H9 (cell line): ENCODE data around the gene ACKR3. TPM values are rescaled to one million over a fixed set of nuclear protein-coding genes. Genes with fewer than 3 reads are reported as not detected.

Experiments
- DNase-seq: peaks from one replicate; pipeline ENCODE4 v3.0.0-alpha.2; 2017
- H2AFZ ChIP-seq: one replicate; pipeline ENCODE4 v1.6.1; 2013; ENCODE audit warnings: mild to moderate bottlenecking, low read length, control low read depth, moderate library complexity
- H2AK5ac ChIP-seq: 2 replicates; pipeline ENCODE4 v1.6.1; 2013; ENCODE audit warnings: low read length, control low read depth, mixed read lengths; ENCODE audit not compliant: insufficient read length
- H2BK120ac ChIP-seq: one replicate; pipeline ENCODE4 v1.6.1; 2013; ENCODE audit warnings: low read depth, mild to moderate bottlenecking, low read length, control low read depth, inconsistent platforms; ENCODE audit not compliant: poor library complexity, severe bottlenecking
- H2BK12ac ChIP-seq: 2 replicates; pipeline ENCODE4 v1.6.1; 2013; ENCODE audit warnings: low read length, control low read depth, mixed read lengths, low read depth; ENCODE audit not compliant: insufficient read length
- H2BK15ac ChIP-seq: 2 replicates; pipeline ENCODE4 v1.6.1; 2013; ENCODE audit warnings: low read depth, low read length, control low read depth
- H2BK20ac ChIP-seq: one replicate; pipeline ENCODE4 v1.6.1; 2013; ENCODE audit warnings: low read depth, mild to moderate bottlenecking, low read length, control low read depth, inconsistent platforms; ENCODE audit not compliant: poor library complexity, severe bottlenecking
- H2BK5ac ChIP-seq: 2 replicates; pipeline ENCODE4 v1.6.1; 2013; ENCODE audit warnings: low read length, control low read depth, mixed read lengths; ENCODE audit not compliant: insufficient read length
- H3K14ac ChIP-seq: 2 replicates; pipeline ENCODE4 v1.6.1; 2013; ENCODE audit warnings: low read length, control low read depth; ENCODE audit not compliant: insufficient read depth
- H3K18ac ChIP-seq: 2 replicates; pipeline ENCODE4 v1.6.1; 2013; ENCODE audit warnings: low read depth, mild to moderate bottlenecking, mixed read lengths, low read length, control low read depth; ENCODE audit not compliant: insufficient read length
- H3K23ac ChIP-seq: 2 replicates; pipeline ENCODE4 v1.6.1; 2013; ENCODE audit warnings: low read length, control low read depth, mixed read lengths, low read depth; ENCODE audit not compliant: insufficient read length
- H3K23me2 ChIP-seq: 2 replicates; pipeline ENCODE4 v1.6.1; 2013; ENCODE audit warnings: low read depth, mild to moderate bottlenecking, mixed read lengths, low read length, control low read depth; ENCODE audit not compliant: insufficient read length, poor library complexity, severe bottlenecking
- H3K27ac ChIP-seq: 2 replicates; pipeline ENCODE4 v1.5.1; 2013; ENCODE audit warnings: low read length, control low read depth, mixed read lengths, low read depth; ENCODE audit not compliant: insufficient read length
- H3K27me3 ChIP-seq: 2 replicates; pipeline ENCODE4 v1.6.1; 2013; ENCODE audit warnings: low read length, control low read depth, inconsistent platforms; ENCODE audit not compliant: insufficient read depth
- H3K4ac ChIP-seq: 2 replicates; pipeline ENCODE4 v1.6.1; 2013; ENCODE audit warnings: low read depth, mild to moderate bottlenecking, control low read depth, inconsistent platforms, low read length, moderate library complexity
- H3K4me1 ChIP-seq: 2 replicates; pipeline ENCODE4 v1.6.1; 2013; ENCODE audit warnings: low read length, control low read depth, inconsistent platforms; ENCODE audit not compliant: insufficient read depth
- H3K4me2 ChIP-seq: 2 replicates; pipeline ENCODE4 v1.6.1; 2013; ENCODE audit warnings: low read length, control low read depth, mixed read lengths; ENCODE audit not compliant: insufficient read length, insufficient read depth
- H3K56ac ChIP-seq: 2 replicates; pipeline ENCODE4 v1.6.1; 2013; ENCODE audit warnings: low read depth, mild to moderate bottlenecking, mixed read lengths, low read length, control low read depth; ENCODE audit not compliant: insufficient read length
- H3K79me1 ChIP-seq: 2 replicates; pipeline ENCODE4 v1.6.1; 2013; ENCODE audit warnings: low read depth, mild to moderate bottlenecking, moderate library complexity, low read length, control low read depth, inconsistent platforms; ENCODE audit not compliant: insufficient read depth, poor library complexity, severe bottlenecking
- H3K79me2 ChIP-seq: 2 replicates; pipeline ENCODE4 v1.6.1; 2013; ENCODE audit warnings: low read length, control low read depth, inconsistent platforms; ENCODE audit not compliant: insufficient read depth
- H3K9ac ChIP-seq: 2 replicates; pipeline ENCODE4 v1.6.1; 2013; ENCODE audit warnings: low read length, control low read depth, mixed read lengths; ENCODE audit not compliant: insufficient read length; ENCODE audit errors: extremely low read depth
- H3K9me3 ChIP-seq: one replicate; pipeline ENCODE4 v1.6.1; 2013; ENCODE audit warnings: low read depth, low read length, inconsistent platforms; ENCODE audit not compliant: control insufficient read depth
- H3T11ph ChIP-seq: one replicate; pipeline ENCODE4 v1.6.1; 2013; ENCODE audit warnings: mild to moderate bottlenecking, low read length, control low read depth, inconsistent platforms
- H4K20me1 ChIP-seq: one replicate; pipeline ENCODE4 v1.6.1; 2013; ENCODE audit not compliant: control insufficient read depth, insufficient read length, insufficient read depth
- H4K5ac ChIP-seq: 2 replicates; pipeline ENCODE4 v1.6.1; 2013; ENCODE audit warnings: low read depth, mild to moderate bottlenecking, mixed read lengths, low read length, control low read depth; ENCODE audit not compliant: insufficient read length
- H4K8ac ChIP-seq: replicated peaks from 2 replicates; pipeline ENCODE4 v1.6.1; 2013; ENCODE audit warnings: low read length, control low read depth, mixed read lengths, low read depth; ENCODE audit not compliant: insufficient read length
- H4K91ac ChIP-seq: 2 replicates; pipeline ENCODE4 v1.6.1; 2013; ENCODE audit warnings: low read depth, mild to moderate bottlenecking, moderate library complexity, mixed read lengths, low read length, control low read depth; ENCODE audit not compliant: insufficient read length
- H3K27ac Mint-ChIP-seq, 3 experiments: 2 replicates in 2 of 3; 3 replicates in 1 of 3; pipeline ENCODE4 v1.8.0; 2020 to 2021; ENCODE audit warnings: mixed read lengths in 3 of 3, mild to moderate bottlenecking in 1 of 3, moderate library complexity in 1 of 3
- H3K27me3 Mint-ChIP-seq: 2 replicates; pipeline ENCODE4 v1.8.0; 2021; ENCODE audit warnings: low read depth, mild to moderate bottlenecking, moderate library complexity, mixed read lengths
- H3K36me3 Mint-ChIP-seq, 3 experiments: 2 replicates in 2 of 3; 3 replicates in 1 of 3; pipeline ENCODE4 v1.8.0; 2020 to 2021; ENCODE audit warnings: low read depth in 3 of 3, mixed read lengths in 3 of 3; ENCODE audit not compliant: insufficient read depth in 1 of 3
- H3K4me1 Mint-ChIP-seq, 2 experiments: 2 replicates each; pipeline ENCODE4 v1.8.0; 2020; ENCODE audit warnings: mixed read lengths in 2 of 2
- H3K4me3 Mint-ChIP-seq, 2 experiments: 2 replicates in 1 of 2; 3 replicates in 1 of 2; pipeline ENCODE4 v1.8.0; 2020 to 2021; ENCODE audit warnings: mild to moderate bottlenecking in 2 of 2, mixed read lengths in 2 of 2, moderate library complexity in 1 of 2
- H3K9me3 Mint-ChIP-seq, 2 experiments: 2 replicates in 1 of 2; 3 replicates in 1 of 2; pipeline ENCODE4 v1.8.0; 2020; ENCODE audit warnings: mild to moderate bottlenecking in 2 of 2, mixed read lengths in 2 of 2, moderate library complexity in 1 of 2
- WGBS: extraction: QIAGEN DNeasy Blood & Tissue Kit; methylation state at CpG from one replicate; pipeline ENCODE4 v1.1.7; 2013; ENCODE audit warnings: missing lambda C conversion rate, low lambda C conversion rate, mixed read lengths; ENCODE audit not compliant: insufficient read length; ENCODE audit errors: extremely low coverage; 5-methylcytosine and 5-hydroxymethylcytosine counted together
- total RNA-seq: library from RNA; stranded (reverse); gene quantifications from 2 replicates; pipeline ENCODE4 v1.2.1, GENCODE V29; 2021
- TF ChIP-seq, protein P1 (sequence below): fragments of 200-600 bp; sonication (generic); conservative IDR thresholded peaks from 3 replicates; pipeline ENCODE4 v1.8.0; 2021; ENCODE audit warnings: antibody characterized with exemption, mild to moderate bottlenecking

The ACKR3 gene
- total RNA-seq, 1 experiment from 2014 or later, result 0.44 TPM

- no CpG with 5 or more reads among the region's 9 CpGs for WGBS
- H3K79me2 ChIP-seq, result no peaks in the 10 kb centered on the region
- no peak overlapping the region for H3K4ac ChIP-seq
- Mint-ChIP-seq H3K27ac (no peak overlapping the region), H3K4me1 (peaks cover 7 to 19% of the 10 kb centered on the region in 2 experiments), H3K4me3 (no peak overlapping the region), H3K36me3 (no peaks in the 10 kb centered on the region; a peak in 1 of 7 replicates), H3K9me3 (no peaks in the 10 kb centered on the region), H3K27me3 (peaks cover 20% of the 10 kb centered on the region)
- no peak overlapping the region for H4K5ac ChIP-seq
- H3T11ph ChIP-seq, result no peak overlapping the region
- no peak overlapping the region for H2BK120ac ChIP-seq
- no peaks in the 10 kb centered on the region for H3K9me3 ChIP-seq
- no peak overlapping the region for H2AK5ac ChIP-seq
- no peaks in the 10 kb centered on the region for H3K23me2 ChIP-seq
- H2BK12ac ChIP-seq, result no peak overlapping the region
- H3K56ac ChIP-seq, result no peak overlapping the region
- H4K91ac ChIP-seq, result no peak overlapping the region
- H4K20me1 ChIP-seq, result no peaks in the 10 kb centered on the region
- TF ChIP-seq, protein P1, sequence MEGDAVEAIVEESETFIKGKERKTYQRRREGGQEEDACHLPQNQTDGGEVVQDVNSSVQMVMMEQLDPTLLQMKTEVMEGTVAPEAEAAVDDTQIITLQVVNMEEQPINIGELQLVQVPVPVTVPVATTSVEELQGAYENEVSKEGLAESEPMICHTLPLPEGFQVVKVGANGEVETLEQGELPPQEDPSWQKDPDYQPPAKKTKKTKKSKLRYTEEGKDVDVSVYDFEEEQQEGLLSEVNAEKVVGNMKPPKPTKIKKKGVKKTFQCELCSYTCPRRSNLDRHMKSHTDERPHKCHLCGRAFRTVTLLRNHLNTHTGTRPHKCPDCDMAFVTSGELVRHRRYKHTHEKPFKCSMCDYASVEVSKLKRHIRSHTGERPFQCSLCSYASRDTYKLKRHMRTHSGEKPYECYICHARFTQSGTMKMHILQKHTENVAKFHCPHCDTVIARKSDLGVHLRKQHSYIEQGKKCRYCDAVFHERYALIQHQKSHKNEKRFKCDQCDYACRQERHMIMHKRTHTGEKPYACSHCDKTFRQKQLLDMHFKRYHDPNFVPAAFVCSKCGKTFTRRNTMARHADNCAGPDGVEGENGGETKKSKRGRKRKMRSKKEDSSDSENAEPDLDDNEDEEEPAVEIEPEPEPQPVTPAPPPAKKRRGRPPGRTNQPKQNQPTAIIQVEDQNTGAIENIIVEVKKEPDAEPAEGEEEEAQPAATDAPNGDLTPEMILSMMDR, result no peak
- no peak overlapping the region for H2BK20ac ChIP-seq
- H3K23ac ChIP-seq, result no peak overlapping the region
- H2BK5ac ChIP-seq, result no peak overlapping the region
- no peak overlapping the region for H3K4me2 ChIP-seq
- no peak overlapping the region for H3K9ac ChIP-seq
- DNase-seq, result no peak
- H3K14ac ChIP-seq, result no peak overlapping the region
- H3K27me3 ChIP-seq, result no peaks in the 10 kb centered on the region
- H3K27ac ChIP-seq, result no peak overlapping the region
- H2AFZ ChIP-seq, result no peak overlapping the region
- no peak overlapping the region for H4K8ac ChIP-seq
- H3K4me1 ChIP-seq, result no peaks in the 10 kb centered on the region
- no peaks in the 10 kb centered on the region for H3K79me1 ChIP-seq
- H2BK15ac ChIP-seq, result no peak overlapping the region
- H3K18ac ChIP-seq, result no peak overlapping the region
These were observed 53.0 kb downstream of the ACKR3 start for GRCh38 chr2:236622660-236623059.
